ENCODE results near the gene TUFT1.

Gene TUFT1

DNA sequence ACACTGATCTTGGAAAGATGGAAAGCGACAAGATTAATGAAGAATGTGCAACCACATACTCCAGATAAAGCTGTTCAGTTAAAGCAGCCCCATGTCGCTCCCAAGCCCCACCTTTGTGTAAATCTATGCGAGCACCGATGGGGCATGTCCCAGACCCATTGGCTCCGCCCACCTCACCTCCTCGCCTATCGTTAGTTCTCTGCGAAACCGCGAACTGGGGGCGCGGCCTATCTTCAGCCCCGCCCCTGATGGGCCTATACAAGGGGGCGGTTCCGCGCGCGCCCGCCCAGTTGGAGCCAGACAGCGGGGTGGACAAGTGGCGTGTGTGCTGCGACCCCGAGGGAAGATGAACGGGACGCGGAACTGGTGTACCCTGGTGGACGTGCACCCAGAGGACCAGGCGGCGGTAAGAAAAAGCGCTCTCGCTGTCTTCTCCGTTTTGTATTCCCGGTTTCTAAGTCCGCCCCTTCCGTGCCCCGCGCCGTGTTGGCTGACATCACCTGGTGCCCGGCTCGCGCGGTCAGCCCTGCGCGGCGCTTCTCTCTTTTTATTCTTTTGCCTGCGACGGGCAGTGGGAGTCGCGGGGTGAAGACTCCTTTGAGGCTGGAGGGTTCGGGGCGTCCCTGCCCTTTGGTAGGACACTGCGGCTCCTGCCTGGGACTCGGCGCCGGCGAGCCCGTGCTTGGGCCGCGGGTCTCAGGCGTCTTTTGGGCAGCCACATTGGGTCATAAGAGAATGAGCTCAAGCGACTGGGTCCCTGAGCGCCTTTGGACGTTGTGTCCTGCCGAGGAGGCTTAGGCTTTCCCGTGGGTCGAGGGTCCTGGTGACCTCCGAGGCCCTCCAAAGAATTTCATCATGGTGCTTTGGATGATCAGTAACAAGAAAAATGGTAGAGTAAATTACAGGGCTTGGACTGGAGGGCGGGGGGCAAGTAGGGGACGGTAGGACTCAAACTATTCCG lies at the start of gene TUFT1:
TSS of gene TUFT1 (plus strand) at position 289 of the 961 bp plus-strand sequence. CDS start at position 347, 58 bp downstream.
- DNase-seq, result peak in 50 of 51 donors; percentile 20 to 89 (median 72)

DNA sequence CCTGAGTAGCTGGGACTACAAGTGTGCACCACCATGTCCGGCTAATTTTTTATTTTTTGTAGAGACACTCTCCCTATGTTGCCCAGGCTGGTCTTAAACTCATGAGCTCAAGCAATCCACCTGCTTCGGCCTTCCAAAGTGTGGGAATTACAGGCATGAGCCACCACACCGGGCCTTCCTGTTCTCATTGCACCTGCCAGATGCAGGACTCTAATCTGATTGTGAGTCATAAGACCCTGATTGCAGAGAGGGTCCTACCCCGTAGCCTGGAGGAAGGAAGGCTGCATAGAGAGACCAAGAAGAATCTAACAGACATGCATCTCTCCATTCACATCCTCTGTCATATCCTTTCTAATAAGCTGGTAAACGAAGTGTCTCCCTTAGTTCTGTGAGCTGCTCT lies 48.5 kb upstream of the TUFT1 start:
- DNase-seq, result no peak

GRCh38 chr1:151492120-151492519 lies 48.0 kb upstream of the TUFT1 start:
- no peak for DNase-seq

- DNase-seq, result no peak
Observed at GRCh38 chr1:151493042-151493441, 47.1 kb upstream of the TUFT1 start.

- DNase-seq, result peak in 4 of 51 donors; percentile 5 to 28 (median 23)
Observed at GRCh38 chr1:151494741-151495281, 45.3 kb upstream of the TUFT1 start.

GRCh38 chr1:151495316-151495715 lies 44.8 kb upstream of the TUFT1 start:
- DNase-seq, result peak in 3 of 51 donors; percentile 4 to 66 (median 18)

- DNase-seq, result no peak
Observed at GRCh38 chr1:151499365-151499764, 40.7 kb upstream of the TUFT1 start.

DNA sequence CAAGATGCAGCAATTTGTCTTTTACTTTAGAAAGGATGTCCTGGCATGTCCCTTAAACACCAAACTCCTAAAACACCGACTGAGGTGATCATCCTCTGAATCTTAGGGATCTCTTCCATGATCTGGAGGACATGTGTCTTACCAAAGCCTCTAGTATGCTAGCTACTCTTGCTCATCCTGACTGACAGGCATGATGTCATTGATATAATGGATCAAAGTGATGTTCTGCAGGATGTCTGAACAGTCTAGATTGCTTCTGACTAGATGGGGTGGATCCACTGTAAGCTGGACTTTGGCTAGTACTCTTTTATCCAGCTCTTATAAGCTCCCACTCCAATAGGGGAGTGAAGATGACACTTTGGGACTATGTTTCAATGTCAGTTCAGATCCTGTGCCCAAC lies 40.2 kb upstream of the TUFT1 start:
- DNase-seq, result no peak

- no peak for DNase-seq
Observed at GRCh38 chr1:151501474-151501873, 38.6 kb upstream of the TUFT1 start.

DNA sequence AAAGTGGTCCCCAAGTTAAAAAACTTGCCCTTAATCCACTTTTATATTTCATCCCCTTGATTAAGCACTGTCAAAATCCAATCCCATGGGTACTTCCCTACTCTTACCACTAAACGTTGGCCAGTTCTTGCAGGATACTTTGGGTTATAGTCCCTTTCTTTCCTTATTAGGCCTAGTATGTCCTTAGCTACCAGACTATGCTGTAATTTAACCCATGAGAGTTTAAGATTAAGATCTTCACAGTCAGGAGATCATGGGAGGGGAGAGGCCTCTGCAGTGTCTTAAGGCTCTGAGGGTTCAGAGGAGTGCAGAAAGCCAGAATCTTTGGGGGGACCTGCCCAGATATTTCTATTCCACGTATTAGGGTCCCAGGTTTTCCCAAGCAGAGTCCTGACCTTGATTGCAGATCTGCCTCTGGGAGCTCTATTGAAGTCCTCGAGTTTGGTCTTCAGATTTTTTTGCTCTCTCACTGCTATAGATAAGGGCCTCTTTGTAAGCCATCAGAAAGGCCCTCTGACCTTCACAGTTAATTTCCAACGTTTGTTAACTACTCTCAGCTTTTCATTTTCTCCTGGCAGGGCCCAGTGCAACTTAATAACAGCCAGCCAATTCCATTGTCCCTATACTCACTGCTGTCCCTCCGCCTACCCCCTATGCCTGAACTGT lies 37.9 kb upstream of the TUFT1 start:
- no peak for DNase-seq

DNA sequence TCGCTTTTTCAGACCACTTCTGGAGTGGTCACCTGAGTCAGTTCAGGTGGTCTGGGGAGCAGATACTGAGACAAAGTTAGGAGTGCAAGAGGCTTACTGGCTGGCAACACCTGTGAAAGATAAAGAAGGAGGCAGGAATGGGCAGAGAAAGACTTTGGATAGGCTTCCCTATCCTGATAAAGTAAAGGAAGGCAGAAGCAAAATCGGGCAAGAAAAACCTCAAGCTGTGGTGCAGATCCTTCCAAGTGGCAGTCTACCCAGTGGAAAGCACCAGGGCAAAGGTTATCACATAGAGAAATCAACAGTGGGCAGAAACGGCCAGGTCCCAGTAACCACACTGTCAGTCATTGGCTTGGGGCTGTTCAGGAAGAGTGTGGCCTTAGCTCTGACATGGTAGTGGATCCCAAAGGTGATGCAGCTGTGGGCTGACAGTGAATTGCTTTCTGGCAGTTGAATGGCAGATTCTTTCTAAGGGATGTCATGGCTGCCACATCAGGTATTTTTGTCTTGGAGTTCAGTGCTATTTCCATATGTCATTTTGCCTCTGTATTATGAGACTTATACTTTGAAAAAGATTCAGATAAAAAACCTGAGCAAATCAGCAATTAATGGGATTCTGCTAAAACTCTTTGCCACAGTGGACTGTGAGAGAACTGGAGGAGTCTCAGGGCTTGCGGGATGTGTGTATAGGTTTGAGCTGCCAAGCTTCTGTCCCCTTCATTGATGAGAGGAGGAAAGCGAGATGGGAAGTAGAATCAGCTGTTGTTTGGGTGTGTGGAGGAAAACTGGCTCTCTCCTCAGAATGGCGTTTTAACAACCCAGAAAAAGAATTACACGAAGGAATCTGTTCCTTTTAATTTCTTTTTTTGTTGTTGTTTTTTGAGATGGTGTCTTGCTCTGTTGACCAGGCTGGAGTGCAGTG lies 37.0 kb upstream of the TUFT1 start:
- no peak for DNase-seq

DNA sequence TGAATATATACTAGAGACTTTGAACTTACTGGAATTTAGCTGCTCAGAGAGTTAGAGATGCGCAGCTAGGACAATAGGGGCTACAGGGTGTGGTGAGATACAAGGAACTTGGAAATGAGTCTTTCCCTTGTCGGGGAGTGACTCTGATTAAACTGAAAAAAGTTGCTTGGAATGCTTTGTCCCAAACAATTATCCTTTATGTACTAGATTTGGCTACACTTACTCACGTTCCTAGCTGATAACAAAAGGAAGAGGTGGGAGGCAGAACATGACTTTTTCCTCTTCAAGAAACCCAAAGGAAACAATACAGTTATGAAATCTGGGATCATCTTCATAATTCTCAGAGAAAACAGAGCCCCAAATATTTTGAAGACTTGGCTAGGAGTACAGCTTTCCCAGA lies 35.9 kb upstream of the TUFT1 start:
- no peak for DNase-seq

DNA sequence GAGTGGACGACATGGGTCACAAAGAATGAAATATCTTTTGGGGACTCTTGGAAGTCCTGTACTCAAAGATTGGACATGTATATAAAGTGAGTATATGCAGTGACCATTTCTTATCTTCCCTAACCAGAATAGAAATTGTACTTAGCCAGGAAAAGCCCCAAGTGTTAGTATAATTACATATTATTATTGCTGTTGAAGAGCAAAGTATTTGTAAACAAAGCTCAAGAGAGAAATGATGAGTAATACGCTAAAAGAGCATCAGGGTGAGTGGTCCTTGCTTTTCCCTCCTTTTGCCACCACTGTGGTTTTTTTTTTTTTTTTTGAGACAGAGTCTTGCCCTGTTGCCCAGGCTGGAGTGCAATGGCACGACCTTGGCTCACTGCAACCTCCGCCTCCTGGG lies 35.4 kb upstream of the TUFT1 start:
- no peak for DNase-seq

GRCh38 chr1:151508833-151509232 lies 31.3 kb upstream of the TUFT1 start:
- no peak for DNase-seq

GRCh38 chr1:151509350-151510019 lies 30.6 kb upstream of the TUFT1 start:
- DNase-seq, result no peak

DNA sequence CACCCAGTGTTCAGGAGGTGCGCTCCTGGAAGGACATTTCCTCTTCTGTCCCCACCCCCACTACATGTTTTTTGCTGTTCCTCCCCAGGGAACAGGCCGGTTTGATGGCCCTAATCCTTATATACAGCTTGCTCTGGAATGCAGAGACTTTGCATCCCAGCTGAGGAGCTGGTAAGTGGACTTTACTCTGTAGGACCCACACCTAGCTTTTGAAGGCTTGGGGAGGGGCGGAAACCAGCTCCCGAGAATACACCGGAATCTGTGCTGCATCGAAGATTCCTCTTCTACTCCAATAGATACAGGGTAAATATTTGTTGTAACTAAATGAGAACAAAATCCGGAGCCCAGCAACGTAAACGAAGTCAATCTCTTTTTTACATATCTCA lies 30.1 kb upstream of the TUFT1 start:
- DNase-seq, result no peak

DNA sequence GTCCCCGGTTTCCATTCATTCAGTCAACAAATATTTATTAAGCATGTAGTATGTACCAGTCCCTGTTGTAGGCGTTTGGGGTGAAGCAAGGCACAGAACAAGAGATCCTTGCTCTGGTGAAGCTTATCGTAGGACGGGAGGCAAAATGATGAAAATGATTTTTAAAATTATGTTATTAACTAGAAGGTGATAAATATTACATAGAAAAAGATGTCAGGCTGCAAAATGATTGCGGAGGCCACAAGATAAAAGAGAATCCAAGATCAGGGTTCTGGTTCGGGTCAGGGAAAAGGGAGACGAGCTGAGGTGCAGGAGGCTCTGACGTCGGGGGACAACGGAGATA lies 29.5 kb upstream of the TUFT1 start:
- peak in 1 of 51 donors; percentile 77 for DNase-seq

- peak; percentile 53 to 96 (median 87) for DNase-seq
Observed at GRCh38 chr1:151510957-151511635, 29.0 kb upstream of the TUFT1 start, which contains the start of gene CGN. TSS of gene CGN (plus strand) at chr1:151511387. CDS start at chr1:151518520, 7,133 bp downstream.

- DNase-seq, result peak in 31 of 51 donors; percentile 11 to 67 (median 49)
Observed at GRCh38 chr1:151511636-151512215, 28.4 kb upstream of the TUFT1 start.

DNA sequence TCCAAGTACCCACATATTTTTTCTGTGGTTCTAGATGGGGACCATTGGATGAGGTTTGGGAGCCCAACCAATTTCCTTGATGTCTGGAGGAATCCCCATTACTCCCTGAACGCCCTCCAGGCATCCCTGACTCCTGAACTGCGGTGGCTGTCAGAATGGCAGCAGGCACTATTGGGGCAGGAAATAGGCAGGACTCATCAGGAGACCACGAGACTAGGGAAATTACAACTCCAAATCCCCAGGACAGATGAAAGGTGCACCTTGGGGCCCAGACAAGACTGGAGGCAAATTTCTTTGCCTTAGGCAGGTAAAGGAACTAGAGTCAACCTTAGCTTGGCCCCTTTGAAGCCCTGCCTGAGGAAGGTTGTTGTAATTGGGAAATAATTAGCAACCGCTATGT lies 27.8 kb upstream of the TUFT1 start:
- DNase-seq, result no peak

All from hypothalamus (tissue), 51 donors.